IMR-90 (cell line): ENCODE results near the gene MYCBPAP. TPM values are rescaled to one million over a fixed set of nuclear protein-coding genes. Genes with fewer than 3 reads are reported as not detected.

Source experiments
- ATAC-seq: fragments of 200-7000 bp; cut with Tn5 transposase; 2 replicates; pipeline ENCODE4 v1.9.1; 2020; ENCODE audit warnings: low read depth, mild to moderate bottlenecking, moderate library complexity
- BruUV-seq: library from RNA; stranded (reverse); fragments of 400-500 nt; replicated peaks from 2 replicates; lab custom pipeline; 2021; lab: Mats Ljungman, UMichigan
- CTCF ChIA-PET: fragments of 300-600 bp; formaldehyde crosslinking; extraction: SDS; loops from one replicate; lab custom pipeline; 2021; ENCODE audit warnings: antibody characterized with exemption; lab: Yijun Ruan, JAX
- POLR2A ChIA-PET: fragments of 300-600 bp; sonication (Branson Sonifier 250); formaldehyde crosslinking; loops from one replicate; lab custom pipeline; 2022; ENCODE audit warnings: antibody characterized with exemption; ENCODE audit not compliant: unreplicated experiment; lab: Charles Lee
- DNase-seq: peaks from one replicate; pipeline ENCODE4 v3.0.0; 2013
- H2AFZ ChIP-seq: replicated peaks from 2 replicates; pipeline ENCODE3; 2013; ENCODE audit warnings: low read length, mild to moderate bottlenecking; ENCODE audit not compliant: poor library complexity
- H2AK5ac ChIP-seq: 2 replicates; pipeline ENCODE4 v1.6.1; 2013; ENCODE audit warnings: low read depth, low read length, inconsistent platforms
- H2AK9ac ChIP-seq: replicated peaks from 2 replicates; pipeline ENCODE3; 2013; ENCODE audit warnings: mild to moderate bottlenecking, low read depth, low read length, moderate library complexity; ENCODE audit not compliant: poor library complexity
- H2BK120ac ChIP-seq: 2 replicates; pipeline ENCODE4 v1.6.1; 2013; ENCODE audit warnings: low read depth, low read length, inconsistent platforms
- H2BK15ac ChIP-seq: 3 replicates; pipeline ENCODE4 v1.6.1; 2013; ENCODE audit warnings: low read depth, low read length, inconsistent platforms
- H2BK20ac ChIP-seq: 2 replicates; pipeline ENCODE4 v1.6.1; 2013; ENCODE audit warnings: low read depth, mild to moderate bottlenecking, inconsistent platforms, low read length, moderate library complexity
- H2BK5ac ChIP-seq: 2 replicates; pipeline ENCODE4 v1.6.1; 2013; ENCODE audit warnings: mild to moderate bottlenecking, low read depth, low read length, inconsistent platforms; ENCODE audit not compliant: poor library complexity, severe bottlenecking
- H3K14ac ChIP-seq: replicated peaks from 2 replicates; pipeline ENCODE4 v1.6.1; 2013; ENCODE audit warnings: low read depth, low read length, inconsistent platforms
- H3K18ac ChIP-seq: 2 replicates; pipeline ENCODE4 v1.6.1; 2013; ENCODE audit warnings: low read depth, low read length, control low read depth
- H3K23ac ChIP-seq: 2 replicates; pipeline ENCODE4 v1.6.1; 2013; ENCODE audit warnings: low read depth, low read length, inconsistent platforms
- H3K27ac ChIP-seq: 2 replicates; pipeline ENCODE4 v1.5.1; 2013; ENCODE audit warnings: mild to moderate bottlenecking, control low read depth, low read length; ENCODE audit not compliant: insufficient read depth
- H3K27me3 ChIP-seq: 2 replicates; pipeline ENCODE4 v1.6.1; 2013; ENCODE audit warnings: low read length; ENCODE audit not compliant: control insufficient read depth, insufficient read depth
- H3K36me3 ChIP-seq: 2 replicates; pipeline ENCODE4 v1.6.1; 2013; ENCODE audit warnings: low read length, mixed read lengths; ENCODE audit not compliant: control insufficient read depth, insufficient read depth
- H3K4ac ChIP-seq: 2 replicates; pipeline ENCODE4 v1.6.1; 2013; ENCODE audit warnings: low read depth, low read length, inconsistent platforms
- H3K4me1 ChIP-seq: 2 replicates; pipeline ENCODE4 v1.6.1; 2013; ENCODE audit warnings: low read length, mixed read lengths; ENCODE audit not compliant: control insufficient read depth, insufficient read depth
- H3K4me2 ChIP-seq: 2 replicates; pipeline ENCODE4 v1.6.1; 2013; ENCODE audit warnings: low read depth, mild to moderate bottlenecking, control low read depth, low read length, moderate library complexity
- H3K4me3 ChIP-seq: 2 replicates; pipeline ENCODE4 v1.5.1; 2013; ENCODE audit warnings: low read depth, mild to moderate bottlenecking, control low read depth, low read length, moderate library complexity; ENCODE audit not compliant: insufficient read depth
- H3K56ac ChIP-seq: 2 replicates; pipeline ENCODE4 v1.6.1; 2013; ENCODE audit warnings: low read length, inconsistent platforms; ENCODE audit not compliant: insufficient read depth; ENCODE audit errors: extremely low read depth
- H3K79me1 ChIP-seq, 2 experiments: 2 replicates each; pipeline ENCODE4 v1.6.1; 2013; ENCODE audit warnings: low read length in 2 of 2, inconsistent platforms in 1 of 2, low read depth in 1 of 2
- H3K9ac ChIP-seq: 2 replicates; pipeline ENCODE4 v1.6.1; 2013; ENCODE audit warnings: low read depth, low read length, control low read depth
- H3K9me1 ChIP-seq: 2 replicates; pipeline ENCODE4 v1.6.1; 2013; ENCODE audit warnings: low read length, inconsistent platforms; ENCODE audit not compliant: insufficient read depth
- H3K9me3 ChIP-seq: 2 replicates; pipeline ENCODE4 v1.6.1; 2013; ENCODE audit warnings: low read length; ENCODE audit not compliant: control insufficient read depth, insufficient read depth
- H4K20me1 ChIP-seq: 2 replicates; pipeline ENCODE4 v1.6.1; 2013; ENCODE audit warnings: low read length, inconsistent platforms; ENCODE audit not compliant: insufficient read depth
- H4K5ac ChIP-seq: 2 replicates; pipeline ENCODE4 v1.6.1; 2013; ENCODE audit warnings: mild to moderate bottlenecking, low read depth, low read length, control low read depth
- H4K8ac ChIP-seq, 2 experiments: 2 replicates each; pipeline ENCODE4 v1.6.1; 2013; ENCODE audit warnings: low read depth in 2 of 2, low read length in 2 of 2, control low read depth in 1 of 2, inconsistent platforms in 1 of 2
- H4K91ac ChIP-seq: 2 replicates; pipeline ENCODE4 v1.6.1; 2013; ENCODE audit warnings: low read depth, low read length, inconsistent platforms; ENCODE audit not compliant: insufficient read depth
- BHLHE40 ChIP-seq: fragments of 150-350 bp; IDR thresholded peaks from 2 replicates; pipeline ENCODE4 v1.6.1; 2016; ENCODE audit warnings: mild to moderate bottlenecking, low read depth, low read length
- CEBPB ChIP-seq: IDR thresholded peaks from 2 replicates; pipeline ENCODE4 v1.6.1; 2012; ENCODE audit warnings: low read depth, low read length, improper control_type of control experiment
- FOS ChIP-seq: fragments of 150-350 bp; IDR thresholded peaks from 2 replicates; pipeline ENCODE4 v1.6.1; 2016; ENCODE audit warnings: low read depth, low read length
- MXI1 ChIP-seq: IDR thresholded peaks from 2 replicates; pipeline ENCODE4 v1.6.1; 2012; ENCODE audit warnings: low read depth, mild to moderate bottlenecking, low read length, moderate library complexity, borderline replicate concordance
- NFE2L2 ChIP-seq: fragments of 150-350 bp; IDR thresholded peaks from 2 replicates; pipeline ENCODE4 v1.6.1; 2016; ENCODE audit warnings: low read depth, mild to moderate bottlenecking, low read length
- RAD21 ChIP-seq: IDR thresholded peaks from 2 replicates; pipeline ENCODE4 v1.6.1; 2012; ENCODE audit warnings: low read length, improper control_type of control experiment
- RCOR1 ChIP-seq: IDR thresholded peaks from 2 replicates; pipeline ENCODE4 v1.6.1; 2012; ENCODE audit warnings: mild to moderate bottlenecking, low read length, improper control_type of control experiment; ENCODE audit not compliant: insufficient replicate concordance
- WGBS, 2 experiments: methylation state at CpG; one replicate each; pipeline versions ENCODE4 v1.1.5 to v1.1.7; 2013; ENCODE audit warnings: missing lambda C conversion rate in 2 of 2; ENCODE audit not compliant: insufficient read length in 1 of 2; ENCODE audit errors: extremely low coverage in 2 of 2; 5-methylcytosine and 5-hydroxymethylcytosine counted together
- dilution Hi-C: fragments of 300-500 bp; cut with HindIII; formaldehyde crosslinking; loops from one replicate; pipeline ENCODE4 v1.14.3; 2018; ENCODE audit warnings: low sequenced_read_pairs; ENCODE audit not compliant: unreplicated experiment
- in situ Hi-C: fragments of 300-500 bp; cut with MboI; formaldehyde crosslinking; loops from 3 replicates; pipeline ENCODE4 v1.14.3; 2019; ENCODE audit warnings: low sequenced_read_pairs, inconsistent platforms, mixed read lengths
- intact Hi-C: fragments of 100-400 bp; cut with micrococcal nuclease; formaldehyde crosslinking; loops from 2 replicates; pipeline ENCODE4 v1.10.0; 2022
- polyA plus RNA-seq, 3 experiments: library from polyadenylated mRNA; depleted of rRNA; stranded (reverse); fragments of >200 nt; gene quantifications; 2 replicates each; pipeline ENCODE4 v1.2.3, GENCODE V29; 2012; ENCODE audit warnings: low replicate concordance in 1 of 3
- total RNA-seq: library from RNA; depleted of rRNA; stranded (reverse); fragments of >200 nt; gene quantifications from 2 replicates; pipeline ENCODE4 v1.2.3, GENCODE V29; 2012
- TF ChIP-seq, protein P1 (sequence below): conservative IDR thresholded peaks from 2 replicates; pipeline ENCODE4 v1.5.1; 2012; ENCODE audit warnings: mild to moderate bottlenecking, low read depth, low read length, improper control_type of control experiment
- TF ChIP-seq, protein P2 (sequence below): fragments of 150-350 bp; IDR thresholded peaks from 2 replicates; pipeline ENCODE4 v1.6.1; 2017; ENCODE audit warnings: mild to moderate bottlenecking, antibody characterized with exemption, low read length, low read depth
- TF ChIP-seq, protein P3 (sequence below): fragments of 150-350 bp; IDR thresholded peaks from 2 replicates; pipeline ENCODE4 v1.6.1; 2016; ENCODE audit warnings: low read depth, mild to moderate bottlenecking, low read length, moderate library complexity, borderline replicate concordance

MYCBPAP gene
- total and polyA plus RNA-seq, 2 of the 4 experiments (the other 2 are of a cell fraction) = 0.17 to 0.18 TPM

DNA sequence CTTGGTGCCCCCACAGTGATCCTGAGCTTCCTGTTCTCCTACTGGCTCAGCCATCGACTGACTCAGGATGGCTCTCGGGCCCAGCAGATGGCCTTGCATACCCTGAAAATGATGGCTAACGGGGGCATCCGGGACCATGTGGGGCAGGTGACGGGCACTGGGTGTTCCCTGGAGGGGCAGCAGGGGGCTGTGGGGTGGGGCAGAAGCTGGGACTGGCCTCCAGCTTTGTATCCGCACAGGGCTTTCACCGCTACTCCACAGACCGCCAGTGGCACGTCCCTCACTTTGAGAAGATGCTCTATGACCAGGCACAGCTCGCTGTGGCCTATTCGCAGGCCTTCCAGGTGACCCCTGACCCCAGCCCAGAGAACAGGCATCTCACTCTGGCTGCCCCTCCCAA, 41.7 kb downstream of the MYCBPAP start:
- Histone ChIP-seq H4K5ac (no peak overlapping the region), H3K9me1 (peaks cover 5% of the 10 kb centered on the region), H4K8ac (no peak overlapping the region), H2BK15ac (no peak overlapping the region), H3K4me2 (no peak overlapping the region), H2AK5ac (no peak overlapping the region), H3K4me3 (no peak overlapping the region), H4K20me1 (0 out of 2 replicates have a peak, but pooled peaks cover 8% of the 10 kb centered on the region), H3K79me1 (peaks cover 0 to 11% of the 10 kb centered on the region in 2 experiments; a peak in 2 of 4 replicates), H3K36me3 (peaks cover 16% of the 10 kb centered on the region; the same call in 1 of the 2 replicates), H3K4me1 (peaks cover 6% of the 10 kb centered on the region), H3K56ac (no peak overlapping the region), H2BK120ac (no peak overlapping the region), H2BK20ac (no peak overlapping the region), H3K9me3 (no peaks in the 10 kb centered on the region), H3K27ac (no peak overlapping the region), H2AK9ac (peak overlapping the region; percentile 42), H3K27me3 (no peaks in the 10 kb centered on the region), H2AFZ (no peak overlapping the region), H3K4ac (no peak overlapping the region), H3K9ac (no peak overlapping the region), H3K18ac (no peak overlapping the region), H3K23ac (no peak overlapping the region), H3K14ac (no peak overlapping the region), H4K91ac (no peak overlapping the region), H2BK5ac (no peak overlapping the region)
- CTCF ChIA-PET = interaction anchor here (0.6 to 2.4 kb wide), 9 partner anchors 10 to 156 kb away, joined by 4 to 28 read pairs (median 6); partner anchors contain the start of gene CACNA1G
- POLR2A ChIA-PET = no interaction called here
- BruUV-seq = no TSS peak
- no peak for DNase-seq
- in situ Hi-C loops = loop anchor here (5.0 to 10.0 kb wide), 4 partner anchors 77 to 405 kb away; no protein-coding TSS in a partner anchor
- TF ChIP-seq, protein P1, sequence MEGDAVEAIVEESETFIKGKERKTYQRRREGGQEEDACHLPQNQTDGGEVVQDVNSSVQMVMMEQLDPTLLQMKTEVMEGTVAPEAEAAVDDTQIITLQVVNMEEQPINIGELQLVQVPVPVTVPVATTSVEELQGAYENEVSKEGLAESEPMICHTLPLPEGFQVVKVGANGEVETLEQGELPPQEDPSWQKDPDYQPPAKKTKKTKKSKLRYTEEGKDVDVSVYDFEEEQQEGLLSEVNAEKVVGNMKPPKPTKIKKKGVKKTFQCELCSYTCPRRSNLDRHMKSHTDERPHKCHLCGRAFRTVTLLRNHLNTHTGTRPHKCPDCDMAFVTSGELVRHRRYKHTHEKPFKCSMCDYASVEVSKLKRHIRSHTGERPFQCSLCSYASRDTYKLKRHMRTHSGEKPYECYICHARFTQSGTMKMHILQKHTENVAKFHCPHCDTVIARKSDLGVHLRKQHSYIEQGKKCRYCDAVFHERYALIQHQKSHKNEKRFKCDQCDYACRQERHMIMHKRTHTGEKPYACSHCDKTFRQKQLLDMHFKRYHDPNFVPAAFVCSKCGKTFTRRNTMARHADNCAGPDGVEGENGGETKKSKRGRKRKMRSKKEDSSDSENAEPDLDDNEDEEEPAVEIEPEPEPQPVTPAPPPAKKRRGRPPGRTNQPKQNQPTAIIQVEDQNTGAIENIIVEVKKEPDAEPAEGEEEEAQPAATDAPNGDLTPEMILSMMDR = no peak
- TF ChIP-seq, protein P2, sequence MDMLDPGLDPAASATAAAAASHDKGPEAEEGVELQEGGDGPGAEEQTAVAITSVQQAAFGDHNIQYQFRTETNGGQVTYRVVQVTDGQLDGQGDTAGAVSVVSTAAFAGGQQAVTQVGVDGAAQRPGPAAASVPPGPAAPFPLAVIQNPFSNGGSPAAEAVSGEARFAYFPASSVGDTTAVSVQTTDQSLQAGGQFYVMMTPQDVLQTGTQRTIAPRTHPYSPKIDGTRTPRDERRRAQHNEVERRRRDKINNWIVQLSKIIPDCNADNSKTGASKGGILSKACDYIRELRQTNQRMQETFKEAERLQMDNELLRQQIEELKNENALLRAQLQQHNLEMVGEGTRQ = no peak
- TF ChIP-seq, protein P3, sequence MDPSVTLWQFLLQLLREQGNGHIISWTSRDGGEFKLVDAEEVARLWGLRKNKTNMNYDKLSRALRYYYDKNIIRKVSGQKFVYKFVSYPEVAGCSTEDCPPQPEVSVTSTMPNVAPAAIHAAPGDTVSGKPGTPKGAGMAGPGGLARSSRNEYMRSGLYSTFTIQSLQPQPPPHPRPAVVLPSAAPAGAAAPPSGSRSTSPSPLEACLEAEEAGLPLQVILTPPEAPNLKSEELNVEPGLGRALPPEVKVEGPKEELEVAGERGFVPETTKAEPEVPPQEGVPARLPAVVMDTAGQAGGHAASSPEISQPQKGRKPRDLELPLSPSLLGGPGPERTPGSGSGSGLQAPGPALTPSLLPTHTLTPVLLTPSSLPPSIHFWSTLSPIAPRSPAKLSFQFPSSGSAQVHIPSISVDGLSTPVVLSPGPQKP = no peak
- TF ChIP-seq RCOR1 (no peak), MXI1 (no peak), NFE2L2 (no peak), BHLHE40 (no peak), FOS (no peak), RAD21 (no peak), CEBPB (no peak)
- dilution Hi-C loops = no loop called here
- 92% methylated on average over 4 of the region's 11 CpGs; no CpG with 5 or more reads in 1 of the 2 experiments for WGBS, 2 experiments
- intact Hi-C loops = loop anchor here (2.0 to 10.0 kb wide), 2 partner anchors 85 to 405 kb away; partner anchors contain the start of gene ABCC3
- ATAC-seq = no peak
